GM12873 (cell line): Measurements from ENCODE around the gene BAIAP2.

Source experiments
- CTCF ChIP-seq: IDR thresholded peaks from 2 replicates; pipeline ENCODE4 v1.5.1; 2012; ENCODE audit warnings: low read depth, mild to moderate bottlenecking, moderate library complexity, low read length, control low read depth; ENCODE audit not compliant: insufficient read depth; ENCODE audit errors: missing control alignments

The BAIAP2 gene

GRCh38 chr17:81132770-81133723 lies 98.1 kb downstream of the BAIAP2 start:
- TF ChIP-seq CTCF, result no peak

GRCh38 chr17:81134064-81134781 lies 99.3 kb downstream of the BAIAP2 start:
- TF ChIP-seq CTCF, result no peak

GRCh38 chr17:81135505-81136278 lies 100.7 kb downstream of the BAIAP2 start:
- TF ChIP-seq CTCF, result no peak

DNA sequence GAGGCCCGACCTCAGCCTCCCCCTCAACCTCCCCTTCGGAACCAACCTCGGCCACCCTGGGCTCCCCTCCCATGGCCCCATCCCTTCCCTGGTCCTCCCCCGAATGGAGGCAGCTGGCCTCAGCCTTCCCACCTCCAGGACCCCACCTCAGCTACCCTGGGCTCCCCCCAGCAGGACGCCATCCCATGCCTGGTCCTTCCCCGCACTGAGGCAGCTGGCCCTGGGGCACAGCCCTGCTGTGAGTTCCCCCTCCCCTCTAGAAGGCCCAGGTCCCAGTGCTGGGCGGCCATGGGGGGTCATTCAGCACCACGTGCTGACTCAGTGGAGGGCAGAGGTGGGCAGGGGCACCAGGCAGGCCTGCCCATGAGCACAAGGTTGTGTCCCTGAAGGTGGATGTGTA lies 101.4 kb downstream of the BAIAP2 start:
- no peak for TF ChIP-seq CTCF

DNA sequence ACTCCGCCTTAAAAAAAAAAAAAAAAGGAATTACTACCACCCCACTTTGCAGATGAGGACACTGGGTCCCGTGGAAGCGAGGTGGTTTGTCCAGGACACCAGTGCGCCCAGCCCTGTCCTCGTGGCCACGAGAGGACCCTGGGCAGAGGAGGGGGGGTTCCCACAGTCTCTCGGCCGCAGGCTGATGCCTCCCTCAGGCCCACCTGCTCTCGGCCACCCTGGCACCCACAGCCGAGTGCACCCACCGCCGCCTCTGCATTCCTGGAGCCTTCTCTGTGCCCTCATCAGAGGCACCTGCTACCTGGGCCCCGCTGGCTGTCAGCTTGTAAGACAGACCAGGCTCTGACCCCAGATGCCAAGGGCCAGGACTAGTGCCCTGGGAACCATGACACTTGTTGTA lies 102.3 kb downstream of the BAIAP2 start:
- no peak for TF ChIP-seq CTCF

- no peak for TF ChIP-seq CTCF
These were observed 103.1 kb downstream of the BAIAP2 start for GRCh38 chr17:81138083-81138482.
